GM08714 (cell line): ENCODE data around the gene CCDC126.
"Not testable (repeated sequence)": the region's sequence is repeated elsewhere in the genome, so short reads cannot be mapped to it uniquely, and the experiment has no call there.

Experiments used
- H3K4me3 ChIP-seq: fragments of 200-500 bp; sonication (Bioruptor generic); 2 replicates; pipeline ENCODE4 v1.5.1; 2014; ENCODE audit warnings: mild to moderate bottlenecking, low read length, inconsistent platforms
- ZNF274 ChIP-seq: IDR thresholded peaks from 2 replicates; pipeline ENCODE4 v1.6.1; 2012; ENCODE audit warnings: mild to moderate bottlenecking, low read depth, low read length

Gene CCDC126

GRCh38 chr7:23662124-23662983, 65.2 kb downstream of the CCDC126 start:
- TF ChIP-seq ZNF274: no peak
- no peak overlapping the region for H3K4me3 ChIP-seq

- TF ChIP-seq ZNF274: no peak
- no peak overlapping the region for H3K4me3 ChIP-seq
Measured at GRCh38 chr7:23662984-23663313, 65.8 kb downstream of the CCDC126 start.

GRCh38 chr7:23664122-23664521, 66.9 kb downstream of the CCDC126 start:
- no peak overlapping the region for H3K4me3 ChIP-seq
- no peak for TF ChIP-seq ZNF274

GRCh38 chr7:23672033-23672432, 74.9 kb downstream of the CCDC126 start:
- no peak for TF ChIP-seq ZNF274

GRCh38 chr7:23679898-23680413, 82.8 kb downstream of the CCDC126 start, which contains the start of gene FAM221A:
FAM221A (plus strand) TSS chr7:23680199; CDS start chr7:23680219, 20 bp downstream.
- peak within 1 kb of the TSS; percentile 79 for H3K4me3 ChIP-seq
- TF ChIP-seq ZNF274: no peak

More at GRCh38 chr7:23672033-23672432, 74.9 kb downstream of the CCDC126 start:
- no peak overlapping the region for H3K4me3 ChIP-seq

GRCh38 chr7:23680414-23681405, 83.5 kb downstream of the CCDC126 start:
- peak overlapping the region; percentile 79 for H3K4me3 ChIP-seq
- no peak for TF ChIP-seq ZNF274

- H3K4me3 ChIP-seq: not testable (repeated sequence)
Measured at GRCh38 chr7:23684041-23684440, 86.9 kb downstream of the CCDC126 start.

- TF ChIP-seq ZNF274: no peak
- H3K4me3 ChIP-seq: no peak overlapping the region
Measured at GRCh38 chr7:23685731-23686130, 88.5 kb downstream of the CCDC126 start.

DNA sequence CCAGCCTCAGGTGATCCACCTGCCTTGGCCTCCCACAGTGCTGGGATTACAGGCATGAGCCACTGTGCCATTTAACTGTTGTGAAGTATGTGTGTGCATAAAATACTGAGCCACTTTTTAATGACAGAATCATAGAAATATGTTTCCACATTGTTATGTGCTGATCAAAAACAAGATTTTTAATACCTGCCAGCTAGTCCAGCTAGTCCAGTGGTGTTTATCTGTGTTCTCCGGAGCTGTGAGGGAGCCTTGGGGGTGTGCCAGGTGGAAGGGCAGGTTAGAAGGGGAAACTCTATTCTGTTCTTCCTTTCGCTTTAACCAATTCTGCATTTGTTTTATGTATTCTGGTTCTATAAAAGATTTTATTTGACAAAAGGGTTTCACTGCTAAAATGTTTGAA, 89.8 kb downstream of the CCDC126 start:
- H3K4me3 ChIP-seq: no peak overlapping the region
- no peak for TF ChIP-seq ZNF274

DNA sequence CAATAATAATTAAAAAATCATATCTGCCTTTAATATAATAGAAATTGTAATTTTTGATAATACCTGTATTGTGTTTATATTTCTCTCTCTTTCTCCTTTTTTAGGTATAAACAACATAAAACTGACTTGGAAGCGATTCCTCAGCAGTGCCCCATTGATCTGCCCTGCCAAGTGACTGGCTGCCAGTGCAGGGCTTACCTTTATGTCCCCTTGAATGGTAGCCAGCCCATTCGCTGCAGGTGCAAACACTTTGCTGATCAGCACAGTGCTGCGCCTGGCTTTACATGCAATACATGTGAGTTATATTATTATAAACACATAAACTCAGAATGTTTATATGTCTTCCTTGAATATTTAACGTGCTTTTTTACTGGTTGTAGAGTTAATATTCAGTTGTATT, 92.0 kb downstream of the CCDC126 start:
- H3K4me3 ChIP-seq: no peak overlapping the region
- TF ChIP-seq ZNF274: no peak

- no peak for TF ChIP-seq ZNF274
- no peak overlapping the region for H3K4me3 ChIP-seq
Measured at GRCh38 chr7:23691320-23691719, 94.1 kb downstream of the CCDC126 start.

DNA sequence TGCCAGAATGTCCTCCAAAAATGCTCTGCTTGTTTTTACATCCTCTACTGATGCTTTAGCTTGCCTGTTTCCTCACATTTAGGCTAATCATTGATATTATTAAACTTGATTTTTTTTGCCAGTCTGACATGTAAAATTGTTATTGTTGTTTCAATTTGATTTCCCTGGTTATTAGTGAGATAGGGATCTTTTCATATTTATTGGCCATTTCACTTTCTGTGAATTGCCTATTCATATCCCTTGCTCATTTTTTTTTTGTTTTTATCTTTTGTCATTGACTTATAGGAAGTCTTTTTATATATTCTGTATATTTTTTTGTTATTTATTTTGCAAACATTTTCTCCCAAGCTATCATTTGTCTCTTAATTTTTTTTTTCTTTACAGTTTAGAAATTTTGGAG, 96.0 kb downstream of the CCDC126 start:
- no peak for TF ChIP-seq ZNF274

More for the DNA sequence above, 96.0 kb downstream of the CCDC126 start:
- no peak overlapping the region for H3K4me3 ChIP-seq
